GM18861 (cell line): ENCODE measurements around the gene ASAP3.

ENCODE experiments used
- ATAC-seq: cut with Tn5 transposase; IDR thresholded peaks from one replicate; pipeline ENCODE4 v1.9.1; 2021; ENCODE audit not compliant: unreplicated experiment

ASAP3 gene

DNA sequence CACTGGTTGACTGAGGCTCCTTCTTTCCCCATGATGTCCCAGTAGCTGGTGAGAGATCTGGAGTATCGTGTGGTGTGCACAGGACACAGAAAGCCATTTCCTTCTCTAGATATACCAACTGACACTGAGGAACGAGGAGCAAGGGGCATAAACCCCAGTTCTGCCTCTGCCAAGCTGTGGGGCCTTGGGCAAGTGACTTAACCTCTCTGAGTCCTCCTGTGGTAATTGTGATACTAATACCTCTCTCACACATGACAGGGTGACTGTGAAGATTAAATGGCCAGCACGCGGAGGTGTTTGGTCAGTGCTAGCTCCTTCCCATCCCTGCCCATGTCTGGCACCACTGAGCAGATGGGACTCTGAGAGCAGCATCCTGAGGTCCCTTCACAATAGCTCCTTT lies 33.1 kb downstream of the ASAP3 start:
- no peak for ATAC-seq

DNA sequence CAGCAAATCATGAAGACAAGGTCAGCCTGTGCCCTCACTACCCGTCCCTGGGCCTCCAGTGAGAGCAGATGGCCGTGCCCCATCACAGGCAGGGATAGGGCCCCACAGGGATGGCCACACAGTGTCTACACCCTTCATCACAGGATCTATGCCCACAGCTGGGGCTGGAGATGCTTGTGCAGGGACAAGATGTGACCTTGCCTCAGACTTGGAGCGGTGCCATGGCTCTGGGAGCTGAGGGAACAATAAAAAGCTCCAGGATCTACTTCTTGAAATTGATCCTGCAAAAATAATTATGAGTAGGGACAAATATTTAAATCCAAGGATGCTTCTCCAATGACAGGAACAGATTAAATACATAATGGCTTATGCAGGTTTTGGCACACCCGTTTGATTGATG lies 34.0 kb downstream of the ASAP3 start:
- ATAC-seq = no peak

- ATAC-seq = no peak
Observed at GRCh38 chr1:23449306-23449705, 34.7 kb downstream of the ASAP3 start.

DNA sequence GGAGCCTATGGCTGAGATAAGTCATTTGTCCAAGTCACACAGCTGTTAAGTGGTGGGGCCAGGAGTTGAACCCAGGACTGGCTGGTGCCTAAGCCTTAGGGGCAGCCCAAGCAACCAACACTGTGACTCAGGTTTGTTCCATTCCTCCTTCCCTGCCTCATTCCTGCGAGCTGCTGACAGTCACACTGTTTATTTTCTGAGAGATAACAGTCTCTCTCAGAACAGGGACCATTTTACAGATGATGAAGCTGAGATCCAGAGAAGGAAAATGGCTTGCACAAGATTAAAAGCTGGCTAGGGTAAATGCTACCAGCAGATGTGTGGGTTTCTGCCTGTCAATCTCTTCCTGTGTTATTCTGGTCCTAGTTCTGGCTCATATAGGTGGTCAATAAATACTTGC lies 35.1 kb downstream of the ASAP3 start:
- no peak for ATAC-seq

DNA sequence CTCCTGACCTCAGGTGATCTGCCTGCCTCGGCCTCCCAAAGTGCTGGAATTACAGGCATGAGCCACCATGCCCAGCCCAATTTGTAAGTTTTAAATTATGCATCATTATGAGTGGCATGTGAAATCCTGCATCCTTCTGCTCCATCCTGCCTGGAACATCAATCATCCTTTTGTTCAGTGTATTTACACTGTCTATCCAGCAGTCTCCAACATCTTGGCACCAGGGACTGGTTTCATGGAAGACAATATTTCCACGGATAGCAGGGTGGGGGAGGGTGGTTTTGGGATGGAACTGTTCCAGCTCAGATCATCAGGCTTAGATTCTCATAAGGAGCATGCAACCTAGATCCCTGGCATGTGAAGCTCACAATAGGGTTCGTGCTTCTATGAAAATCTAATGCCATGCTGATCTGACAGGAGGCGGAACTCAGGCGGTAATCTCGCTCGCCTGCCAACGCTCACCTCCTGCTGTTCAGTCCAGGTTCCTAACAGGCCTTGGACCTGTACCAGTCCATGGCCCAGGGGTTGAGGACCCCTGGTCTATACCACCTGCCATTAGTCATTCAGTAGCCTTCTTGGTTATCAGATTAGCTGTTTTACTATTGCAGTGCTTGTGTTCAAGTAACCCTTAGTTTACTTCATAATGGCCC lies 37.2 kb downstream of the ASAP3 start:
- no peak for ATAC-seq

DNA sequence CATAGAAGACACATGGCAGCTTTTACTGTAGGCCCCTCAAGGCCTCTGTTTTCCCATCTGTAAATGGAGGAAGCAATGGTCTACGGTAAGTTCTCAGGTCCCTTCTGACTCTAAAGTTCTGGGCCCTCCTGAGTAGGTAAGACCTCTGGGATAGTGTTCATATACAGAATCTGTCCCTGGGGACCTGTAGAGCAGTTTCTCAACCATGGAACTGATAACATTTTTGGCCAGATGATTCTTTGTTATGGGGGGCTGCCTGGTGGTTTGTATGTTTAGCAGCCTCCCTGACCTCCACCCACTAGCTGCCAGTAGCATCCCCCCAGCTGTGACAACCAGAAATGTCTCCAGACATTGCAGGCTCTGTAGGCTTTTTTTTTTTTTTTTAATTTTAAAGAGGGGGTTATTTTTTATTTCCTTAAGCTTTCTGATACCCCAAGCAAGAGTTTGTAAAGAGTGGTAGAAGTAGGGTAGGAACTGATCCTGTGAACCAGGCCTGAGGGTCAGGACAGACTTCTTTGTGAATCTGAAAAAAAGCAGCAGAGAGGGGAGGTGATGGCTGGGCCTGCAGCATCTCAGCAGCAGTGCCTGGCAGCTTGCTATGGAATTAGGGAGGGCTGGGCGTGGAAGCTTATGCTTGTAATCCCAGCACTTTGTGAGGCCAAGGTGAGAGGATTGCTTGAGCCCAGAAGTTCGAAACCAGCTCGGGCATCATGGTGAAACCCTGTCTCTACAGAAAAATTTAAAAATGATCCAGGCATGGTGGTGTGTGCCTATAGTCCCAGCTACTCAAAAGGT lies 39.2 kb downstream of the ASAP3 start:
- no peak for ATAC-seq

- no peak for ATAC-seq
Observed at GRCh38 chr1:23444104-23444533, 39.9 kb downstream of the ASAP3 start.

DNA sequence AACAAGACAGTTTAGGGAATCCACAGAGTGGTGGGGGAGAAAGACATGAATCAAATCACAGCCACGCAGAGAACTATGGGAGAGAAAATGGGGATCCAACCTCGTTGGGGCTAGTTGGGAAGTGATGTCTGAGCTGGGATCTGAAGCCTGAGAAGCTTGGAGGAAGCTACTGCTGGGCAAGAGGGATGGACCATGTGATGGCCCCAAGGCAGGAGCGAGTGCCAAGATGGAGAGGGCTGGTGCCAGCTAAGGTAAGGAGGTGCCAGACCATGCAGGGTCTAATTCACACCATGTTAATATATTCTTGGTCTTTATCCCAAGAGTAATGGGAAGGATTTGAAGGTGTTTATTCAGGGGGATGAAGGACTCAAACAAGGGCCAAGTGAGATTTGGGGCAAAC lies 41.2 kb downstream of the ASAP3 start:
- no peak for ATAC-seq

GRCh38 chr1:23441446-23442148 lies 42.4 kb downstream of the ASAP3 start:
- ATAC-seq = no peak

DNA sequence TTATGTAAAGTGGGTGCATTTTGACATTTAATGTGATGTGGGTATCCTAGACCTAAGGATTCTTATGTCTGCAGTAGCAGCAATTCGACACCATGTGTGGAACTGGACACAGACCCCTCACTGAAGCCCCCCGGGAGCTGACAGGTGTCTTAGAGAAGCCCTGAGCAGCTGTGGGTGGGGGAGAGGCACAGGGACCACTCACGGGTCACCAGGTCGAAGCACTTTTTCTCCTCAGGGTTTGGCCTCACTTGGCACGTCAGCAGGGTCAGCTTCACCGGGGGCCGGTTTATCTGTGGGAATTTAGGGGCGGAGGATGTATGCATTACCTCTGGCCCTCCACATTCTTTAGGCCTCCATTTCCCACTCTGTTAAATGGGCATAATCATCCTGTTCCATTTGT lies 45.4 kb downstream of the ASAP3 start:
- ATAC-seq = no peak

GRCh38 chr1:23437355-23437664 lies 46.7 kb downstream of the ASAP3 start:
- no peak for ATAC-seq

GRCh38 chr1:23436520-23437354 lies 47.2 kb downstream of the ASAP3 start:
- ATAC-seq = no peak

- no peak for ATAC-seq
Observed at GRCh38 chr1:23434260-23434775, 49.7 kb downstream of the ASAP3 start.

DNA sequence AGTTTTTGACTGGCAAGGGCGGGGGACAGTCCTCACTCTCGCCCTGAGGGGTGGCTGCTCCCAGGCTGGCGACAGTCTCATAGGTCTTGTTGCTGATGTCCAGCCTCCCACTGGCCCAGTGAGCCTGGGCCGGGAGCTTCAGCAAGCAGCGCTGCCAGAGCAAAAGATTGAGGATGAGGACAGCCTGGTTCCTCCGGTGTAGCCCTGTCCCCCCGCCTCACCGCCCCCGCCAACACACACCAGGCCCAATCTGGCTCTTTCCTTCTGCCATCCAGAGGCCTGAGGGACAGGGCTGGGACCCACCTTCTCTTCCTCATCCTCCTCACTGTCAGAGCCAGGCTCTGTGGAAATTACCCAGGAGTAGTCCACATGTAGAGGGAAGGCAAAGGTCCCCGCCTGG lies 50.9 kb downstream of the ASAP3 start:
- ATAC-seq = no peak

GRCh38 chr1:23431431-23431830 lies 52.5 kb downstream of the ASAP3 start:
- no peak for ATAC-seq

GRCh38 chr1:23430803-23431202 lies 53.2 kb downstream of the ASAP3 start:
- ATAC-seq = no peak

DNA sequence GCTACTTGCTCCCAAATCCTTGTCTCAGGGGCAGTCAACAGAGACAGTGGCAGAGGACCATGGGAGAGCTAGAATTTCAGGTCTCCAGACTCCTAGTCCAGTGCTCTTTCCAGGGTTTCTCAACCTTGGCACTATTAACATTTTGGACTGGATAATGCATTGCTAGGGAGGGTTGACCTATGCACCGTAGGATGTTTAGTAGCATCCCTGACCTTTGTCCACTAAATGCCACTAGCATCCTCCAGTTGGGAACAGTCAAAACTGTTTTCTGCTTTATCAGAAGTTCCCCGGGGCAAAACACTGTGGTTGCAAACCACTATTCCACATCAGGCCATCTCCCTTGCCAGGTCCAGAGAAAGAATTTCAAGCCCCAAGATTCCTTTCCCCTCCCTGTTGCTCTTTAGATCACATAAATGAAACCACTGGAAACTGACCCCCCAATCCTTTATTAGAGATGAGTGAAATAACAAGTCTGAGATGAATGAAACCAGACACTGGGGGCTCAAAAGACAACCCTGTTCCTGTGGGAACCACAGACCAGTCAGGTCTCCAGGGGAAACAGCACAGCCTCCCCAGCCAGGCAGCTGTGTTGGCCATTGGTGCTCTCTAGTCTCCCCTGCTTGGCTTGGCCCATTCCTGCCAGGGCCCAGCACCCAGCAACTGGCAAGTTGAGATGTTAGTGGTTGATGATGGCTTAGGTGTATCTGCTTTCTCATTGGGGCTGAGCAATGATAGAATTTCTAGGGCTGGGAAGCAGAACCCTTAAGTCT lies 55.7 kb downstream of the ASAP3 start:
- ATAC-seq = no peak

- ATAC-seq = no peak
Observed at GRCh38 chr1:23427550-23427949, 56.4 kb downstream of the ASAP3 start.

DNA sequence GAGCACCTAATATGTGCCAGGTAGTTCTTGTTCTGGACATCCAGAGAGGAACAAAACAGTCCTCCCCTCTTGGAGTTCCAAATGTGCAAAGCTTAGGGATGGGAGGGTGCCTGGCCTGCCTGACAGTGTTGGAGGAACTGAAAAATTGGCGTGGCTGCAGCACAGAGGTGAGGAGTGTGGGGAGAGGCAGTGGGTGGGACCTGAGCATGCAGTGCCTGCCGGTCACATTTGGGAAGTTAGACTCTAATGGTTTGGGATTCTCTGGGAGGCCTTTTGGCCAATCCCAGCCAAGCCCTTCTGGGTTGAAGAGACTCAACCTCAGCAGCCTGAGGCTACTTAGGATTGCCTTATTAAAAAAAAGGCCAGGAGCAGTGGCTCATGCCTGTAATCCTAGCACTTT lies 57.2 kb downstream of the ASAP3 start:
- no peak for ATAC-seq

- no peak for ATAC-seq
Observed at GRCh38 chr1:23425193-23425494, 58.8 kb downstream of the ASAP3 start.
